DOHH2 (cell line): ENCODE results near the gene IFRD2.

Source experiments
- H3F3A ChIP-seq: fragments of 200-600 bp; sonication (generic), shearing (Covaris generic); 2 replicates; pipeline ENCODE4 v1.6.0; 2016; ENCODE audit warnings: antibody characterized with exemption, mild to moderate bottlenecking; ENCODE audit not compliant: control insufficient read depth, insufficient read depth
- H3K27ac ChIP-seq: fragments of 200-600 bp; sonication (generic); 2 replicates; pipeline ENCODE4 v1.5.1; 2014; ENCODE audit warnings: low read depth, mild to moderate bottlenecking, low read length, moderate library complexity
- H3K27me3 ChIP-seq: fragments of 200-600 bp; sonication (generic); 2 replicates; pipeline ENCODE4 v1.6.1; 2014; ENCODE audit warnings: mild to moderate bottlenecking, low read length, mixed read lengths; ENCODE audit not compliant: control insufficient read depth
- H3K36me3 ChIP-seq: fragments of 200-600 bp; sonication (generic); 2 replicates; pipeline ENCODE4 v1.6.1; 2014; ENCODE audit warnings: mild to moderate bottlenecking, low read length, moderate library complexity, mixed read lengths; ENCODE audit not compliant: control insufficient read depth
- H3K4me1 ChIP-seq: fragments of 200-600 bp; sonication (generic); 2 replicates; pipeline ENCODE4 v1.6.1; 2014; ENCODE audit warnings: mild to moderate bottlenecking, low read length, mixed read lengths; ENCODE audit not compliant: control insufficient read depth
- H3K4me2 ChIP-seq: fragments of 200-600 bp; sonication (generic); 2 replicates; pipeline ENCODE4 v1.6.0; 2014; ENCODE audit warnings: mild to moderate bottlenecking, low read length, moderate library complexity
- H3K4me3 ChIP-seq: fragments of 200-600 bp; sonication (generic); 2 replicates; pipeline ENCODE4 v1.5.1; 2014; ENCODE audit warnings: mild to moderate bottlenecking, low read length, mixed read lengths
- H3K79me2 ChIP-seq: fragments of 200-600 bp; sonication (generic); 2 replicates; pipeline ENCODE4 v1.6.1; 2014; ENCODE audit warnings: mild to moderate bottlenecking, low read length, mixed read lengths; ENCODE audit not compliant: control insufficient read depth
- H3K9me2 ChIP-seq: fragments of 200-600 bp; sonication (generic); replicated peaks from 2 replicates; pipeline ENCODE4 v1.6.1; 2014; ENCODE audit warnings: mild to moderate bottlenecking, low read length, mixed read lengths; ENCODE audit not compliant: control insufficient read depth
- H3K9me3 ChIP-seq: fragments of 200-600 bp; sonication (generic); 2 replicates; pipeline ENCODE4 v1.6.1; 2014; ENCODE audit warnings: antibody characterized with exemption, low read length, mixed read lengths; ENCODE audit not compliant: control insufficient read depth, insufficient read depth
- H4K20me1 ChIP-seq: fragments of 200-600 bp; sonication (generic); 2 replicates; pipeline ENCODE4 v1.6.0; 2014; ENCODE audit warnings: low read depth, mild to moderate bottlenecking, antibody characterized with exemption, low read length, moderate library complexity; ENCODE audit not compliant: control insufficient read depth, insufficient read depth
- EZH2phosphoT487 ChIP-seq: fragments of 200-600 bp; sonication (generic); IDR thresholded peaks from 2 replicates; pipeline ENCODE4 v1.6.1; 2017; ENCODE audit warnings: borderline replicate concordance, mild to moderate bottlenecking, antibody characterized with exemption, low read length, moderate library complexity, mixed read lengths
- TF ChIP-seq, protein P1 (sequence below): fragments of 200-600 bp; sonication (generic); IDR thresholded peaks from one replicate; pipeline ENCODE4 v1.5.1; 2014; ENCODE audit warnings: antibody characterized with exemption, mild to moderate bottlenecking, low read depth, low read length; ENCODE audit not compliant: poor library complexity, severe bottlenecking

IFRD2 gene

DNA sequence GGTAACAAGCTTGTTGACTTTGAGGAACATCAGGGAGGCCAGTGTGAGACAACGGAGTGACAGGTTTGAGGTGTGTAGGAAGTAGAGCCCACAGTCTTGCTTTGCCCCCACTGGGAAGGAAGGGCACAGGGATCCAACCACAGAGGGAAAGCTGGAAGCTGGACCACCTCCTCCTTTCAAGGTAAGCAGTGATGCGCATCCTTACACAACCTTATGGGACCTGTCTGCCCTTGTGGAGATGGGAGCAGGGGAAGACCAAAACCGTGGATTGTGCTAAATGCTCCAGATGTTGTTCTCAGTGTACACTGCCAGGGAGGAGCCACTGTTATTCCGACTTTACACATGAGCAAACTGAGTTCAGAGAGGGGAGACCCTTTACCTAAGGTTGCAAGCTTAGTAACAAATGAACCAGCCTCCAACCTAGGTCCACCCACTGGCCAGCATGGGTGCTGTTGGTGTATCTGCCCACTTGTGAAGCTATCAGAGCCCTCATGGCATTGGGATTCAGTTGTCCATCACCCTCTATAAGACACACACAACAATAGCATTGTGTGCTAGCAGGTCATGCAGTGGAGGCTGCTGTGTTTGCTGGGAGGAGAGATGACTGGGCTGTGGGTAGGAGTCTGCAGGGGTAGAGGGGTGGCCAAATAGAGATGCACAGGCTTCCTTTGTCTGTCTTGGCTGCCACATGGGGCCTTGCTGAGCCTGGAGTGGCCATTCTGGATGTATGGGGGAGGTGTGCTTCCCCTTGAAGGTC, 13.9 kb downstream of the IFRD2 start:
- Histone ChIP-seq H3K4me2 (no peak overlapping the region), H3K79me2 (no peaks in the 10 kb centered on the region), H3K27ac (no peak overlapping the region), H3K4me1 (peaks cover 14% of the 10 kb centered on the region), H4K20me1 (no peaks in the 10 kb centered on the region), H3K27me3 (peaks cover 33% of the 10 kb centered on the region), H3K36me3 (no peaks in the 10 kb centered on the region), H3F3A (no peaks in the 10 kb centered on the region), H3K9me2 (no peaks in the 10 kb centered on the region), H3K9me3 (no peaks in the 10 kb centered on the region), H3K4me3 (no peak overlapping the region)
- TF ChIP-seq EZH2phosphoT487 = no peak
- TF ChIP-seq, protein P1, sequence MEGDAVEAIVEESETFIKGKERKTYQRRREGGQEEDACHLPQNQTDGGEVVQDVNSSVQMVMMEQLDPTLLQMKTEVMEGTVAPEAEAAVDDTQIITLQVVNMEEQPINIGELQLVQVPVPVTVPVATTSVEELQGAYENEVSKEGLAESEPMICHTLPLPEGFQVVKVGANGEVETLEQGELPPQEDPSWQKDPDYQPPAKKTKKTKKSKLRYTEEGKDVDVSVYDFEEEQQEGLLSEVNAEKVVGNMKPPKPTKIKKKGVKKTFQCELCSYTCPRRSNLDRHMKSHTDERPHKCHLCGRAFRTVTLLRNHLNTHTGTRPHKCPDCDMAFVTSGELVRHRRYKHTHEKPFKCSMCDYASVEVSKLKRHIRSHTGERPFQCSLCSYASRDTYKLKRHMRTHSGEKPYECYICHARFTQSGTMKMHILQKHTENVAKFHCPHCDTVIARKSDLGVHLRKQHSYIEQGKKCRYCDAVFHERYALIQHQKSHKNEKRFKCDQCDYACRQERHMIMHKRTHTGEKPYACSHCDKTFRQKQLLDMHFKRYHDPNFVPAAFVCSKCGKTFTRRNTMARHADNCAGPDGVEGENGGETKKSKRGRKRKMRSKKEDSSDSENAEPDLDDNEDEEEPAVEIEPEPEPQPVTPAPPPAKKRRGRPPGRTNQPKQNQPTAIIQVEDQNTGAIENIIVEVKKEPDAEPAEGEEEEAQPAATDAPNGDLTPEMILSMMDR = no peak

DNA sequence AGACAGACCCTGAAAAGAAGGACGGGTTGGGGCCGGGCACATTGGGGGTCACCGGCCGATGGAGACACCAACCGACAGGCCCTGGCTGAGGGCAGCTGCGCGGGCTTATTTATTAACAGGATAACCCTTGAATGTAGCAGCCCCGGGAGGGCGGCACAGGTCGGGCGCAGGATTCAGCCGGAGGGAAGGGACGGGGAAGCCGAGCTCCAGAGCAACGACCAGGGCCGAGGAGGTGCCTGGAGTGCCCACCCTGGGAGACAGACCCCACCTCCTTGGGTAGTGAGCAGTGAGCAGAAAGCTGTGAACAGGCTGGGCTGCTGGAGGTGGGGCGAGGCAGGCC, 15.5 kb downstream of the IFRD2 start:
- no peaks in the 10 kb centered on the region for H4K20me1 ChIP-seq
- no peaks in the 10 kb centered on the region for H3K9me2 ChIP-seq
- no peak overlapping the region for H3K4me2 ChIP-seq

DNA sequence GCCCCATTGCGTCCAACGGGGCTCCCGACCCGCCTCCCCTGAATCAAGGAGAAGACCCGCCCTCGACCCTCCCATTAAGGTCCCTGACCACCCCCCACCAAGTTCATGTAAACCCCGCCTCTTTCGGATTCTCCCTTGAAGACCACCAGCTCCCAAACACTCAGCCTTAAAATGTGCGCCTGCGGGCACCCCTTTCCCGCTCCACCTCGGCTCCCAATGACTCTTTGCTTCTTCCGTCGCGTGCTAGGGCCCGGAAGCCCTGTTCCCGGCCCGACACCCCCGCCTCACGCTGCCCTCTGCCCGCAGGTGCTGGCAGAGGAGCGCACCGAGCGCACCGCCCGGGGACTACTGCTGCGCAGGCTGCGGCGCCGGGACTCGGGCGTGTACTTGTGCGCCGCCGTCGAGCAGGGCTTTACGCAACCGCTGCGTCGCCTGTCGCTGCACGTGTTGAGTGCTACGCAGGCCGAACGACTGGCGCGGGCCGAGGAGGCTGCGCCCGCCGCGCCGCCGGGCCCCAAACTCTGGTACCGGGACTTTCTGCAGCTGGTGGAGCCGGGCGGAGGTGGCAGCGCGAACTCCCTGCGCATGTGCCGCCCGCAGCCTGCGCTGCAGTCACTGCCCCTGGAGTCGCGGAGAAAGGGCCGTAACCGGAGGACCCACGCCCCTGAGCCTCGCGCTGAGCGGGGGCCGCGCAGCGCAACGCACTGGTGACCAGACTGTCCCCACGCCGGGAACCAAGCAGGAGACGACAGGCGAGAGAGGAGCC, 16.1 kb downstream of the IFRD2 start:
- Histone ChIP-seq H3K27me3 (peaks cover 40% of the 10 kb centered on the region), H3K9me3 (no peaks in the 10 kb centered on the region), H3K4me3 (no peak overlapping the region), H3K9me2 (no peaks in the 10 kb centered on the region), H3K79me2 (no peaks in the 10 kb centered on the region), H3K36me3 (no peaks in the 10 kb centered on the region), H3K4me1 (peaks cover 19% of the 10 kb centered on the region), H4K20me1 (no peaks in the 10 kb centered on the region), H3K27ac (no peak overlapping the region), H3F3A (no peaks in the 10 kb centered on the region), H3K4me2 (no peak overlapping the region)
- TF ChIP-seq, protein P1 = no peak
- TF ChIP-seq EZH2phosphoT487 = no peak

More for the DNA sequence above, 15.5 kb downstream of the IFRD2 start:
- TF ChIP-seq EZH2phosphoT487 = no peak
- TF ChIP-seq, protein P1 = no peak
- Histone ChIP-seq H3K36me3 (no peaks in the 10 kb centered on the region), H3K79me2 (no peaks in the 10 kb centered on the region), H3K4me1 (peaks cover 19% of the 10 kb centered on the region), H3F3A (no peaks in the 10 kb centered on the region), H3K27me3 (peaks cover 36% of the 10 kb centered on the region), H3K9me3 (no peaks in the 10 kb centered on the region), H3K27ac (no peak overlapping the region), H3K4me3 (no peak overlapping the region)
